Activated CD4-positive, alpha-beta memory T cell treated with anti-CD3 and anti-CD28 coated beads, Interleukin-2, amount 10 ng/mL, durations not matched to agents 7 days and 5 days (primary cell): Measurements from ENCODE around the gene ZSWIM5. TPM values are rescaled to one million over a fixed set of nuclear protein-coding genes. Genes with fewer than 3 reads are reported as not detected.
A peak's percentile ranks its signal among the peaks of the same experiment; 100 is the strongest.
"Not testable (repeated sequence)": the region's sequence is repeated elsewhere in the genome, so short reads cannot be mapped to it uniquely, and the experiment has no call there.

ENCODE experiments used
- CTCF ChIA-PET: fragments of 350-600 bp; sonication (Branson Sonifier 250); formaldehyde crosslinking; loops from one replicate; lab custom pipeline; 2021; ENCODE audit warnings: antibody characterized with exemption, inconsistent platforms; lab: Charles Lee
- POLR2A ChIA-PET: fragments of 350-600 bp; sonication (Branson Sonifier 250); formaldehyde crosslinking; loops from one replicate; lab custom pipeline; 2021; ENCODE audit warnings: antibody characterized with exemption; lab: Charles Lee
- DNase-seq: peaks from one replicate; pipeline ENCODE4 v3.0.0-alpha.2; 2020
- H3K27ac Mint-ChIP-seq: one replicate; pipeline ENCODE4 v1.8.0; 2021; ENCODE audit warnings: mild to moderate bottlenecking, mixed read lengths
- H3K27me3 Mint-ChIP-seq: one replicate; pipeline ENCODE4 v1.8.0; 2021; ENCODE audit warnings: mixed read lengths
- H3K36me3 Mint-ChIP-seq: one replicate; pipeline ENCODE4 v1.8.0; 2021; ENCODE audit warnings: low read depth, mixed read lengths
- H3K4me1 Mint-ChIP-seq: one replicate; pipeline ENCODE4 v1.8.0; 2021; ENCODE audit warnings: mixed read lengths
- H3K4me3 Mint-ChIP-seq: one replicate; pipeline ENCODE4 v1.8.0; 2021; ENCODE audit warnings: mild to moderate bottlenecking, mixed read lengths
- H3K9me3 Mint-ChIP-seq: one replicate; pipeline ENCODE4 v1.8.0; 2021; ENCODE audit warnings: mixed read lengths
- total RNA-seq, 2 experiments: library from RNA; stranded (reverse); gene quantifications; one replicate each; pipeline ENCODE4 v1.2.3, GENCODE V29; 2021

The ZSWIM5 gene
- total RNA-seq, 2 experiments from 2014 or later: 0.30 to 0.38 TPM

- H3K4me3 Mint-ChIP-seq, CTCF ChIA-PET, H3K4me1 Mint-ChIP-seq, POLR2A ChIA-PET, H3K27ac Mint-ChIP-seq, DNase-seq, H3K27me3 Mint-ChIP-seq, H3K9me3 Mint-ChIP-seq, H3K36me3 Mint-ChIP-seq: not testable (repeated sequence)
Measured at GRCh38 chr1:45094371-45094770, 112.0 kb downstream of the ZSWIM5 start.

- Mint-ChIP-seq H3K27ac (no peak overlapping the region), H3K36me3 (no peaks in the 10 kb centered on the region), H3K4me3 (no peak overlapping the region), H3K9me3 (no peaks in the 10 kb centered on the region), H3K4me1 (no peaks in the 10 kb centered on the region), H3K27me3 (peaks cover 2% of the 10 kb centered on the region)
- no peak for DNase-seq
- CTCF ChIA-PET: interaction anchor here (1.1 kb wide), 1 partner anchor 11 kb away, joined by 3 read pairs; no protein-coding TSS in a partner anchor
- POLR2A ChIA-PET: no interaction called here
Measured at GRCh38 chr1:45093334-45093733, 113.1 kb downstream of the ZSWIM5 start.

- no peaks in the 10 kb centered on the region for H3K27me3 Mint-ChIP-seq
- H3K4me1 Mint-ChIP-seq: no peaks in the 10 kb centered on the region
- DNase-seq: no peak
- H3K9me3 Mint-ChIP-seq: no peaks in the 10 kb centered on the region
- H3K4me3 Mint-ChIP-seq: no peak overlapping the region
- H3K27ac Mint-ChIP-seq: no peak overlapping the region
- CTCF ChIA-PET: no interaction called here
- H3K36me3 Mint-ChIP-seq: no peaks in the 10 kb centered on the region
- POLR2A ChIA-PET: no interaction called here
Measured at GRCh38 chr1:45089711-45090110, 116.7 kb downstream of the ZSWIM5 start.

GRCh38 chr1:45084562-45084961, 121.8 kb downstream of the ZSWIM5 start:
- no peak for DNase-seq
- no peaks in the 10 kb centered on the region for H3K27me3 Mint-ChIP-seq
- H3K4me3 Mint-ChIP-seq: no peak overlapping the region
- no peaks in the 10 kb centered on the region for H3K36me3 Mint-ChIP-seq
- ChIA-PET POLR2A (no interaction called here), CTCF (interaction anchor here (0.7 kb wide), 1 partner anchor 81 kb away, joined by 4 read pairs; no protein-coding TSS in a partner anchor)
- H3K27ac Mint-ChIP-seq: no peak overlapping the region
- no peaks in the 10 kb centered on the region for H3K4me1 Mint-ChIP-seq
- H3K9me3 Mint-ChIP-seq: no peaks in the 10 kb centered on the region

GRCh38 chr1:45079533-45079932, 126.9 kb downstream of the ZSWIM5 start:
- H3K27ac Mint-ChIP-seq: no peak overlapping the region
- ChIA-PET POLR2A (no interaction called here), CTCF (interaction anchor here (0.6 kb wide), 1 partner anchor 49 kb away, joined by 4 read pairs; no protein-coding TSS in a partner anchor)

GRCh38 chr1:45076959-45077358, 129.4 kb downstream of the ZSWIM5 start:
- H3K4me3 Mint-ChIP-seq, DNase-seq, CTCF ChIA-PET, POLR2A ChIA-PET, H3K4me1 Mint-ChIP-seq, H3K36me3 Mint-ChIP-seq, H3K27ac Mint-ChIP-seq, H3K9me3 Mint-ChIP-seq: not testable (repeated sequence)
- peaks cover 30% of the 10 kb centered on the region for H3K27me3 Mint-ChIP-seq

More at GRCh38 chr1:45079533-45079932, 126.9 kb downstream of the ZSWIM5 start:
- Mint-ChIP-seq H3K36me3 (no peaks in the 10 kb centered on the region), H3K4me3 (no peak overlapping the region), H3K4me1 (no peaks in the 10 kb centered on the region), H3K27me3 (peaks cover 21% of the 10 kb centered on the region), H3K9me3 (no peaks in the 10 kb centered on the region)
- no peak for DNase-seq

- DNase-seq: no peak
- Mint-ChIP-seq H3K27ac (no peak overlapping the region), H3K9me3 (peaks cover 4% of the 10 kb centered on the region), H3K27me3 (peaks cover 27% of the 10 kb centered on the region), H3K36me3 (no peaks in the 10 kb centered on the region), H3K4me1 (no peaks in the 10 kb centered on the region), H3K4me3 (no peak overlapping the region)
- CTCF ChIA-PET: interaction anchor here (1.0 kb wide), 1 partner anchor 17 kb away, joined by 3 read pairs; no protein-coding TSS in a partner anchor
- POLR2A ChIA-PET: no interaction called here
Measured at GRCh38 chr1:45071567-45071966, 134.8 kb downstream of the ZSWIM5 start.

- Mint-ChIP-seq H3K36me3 (no peaks in the 10 kb centered on the region), H3K9me3 (peaks cover 2% of the 10 kb centered on the region), H3K27me3 (peaks cover 3% of the 10 kb centered on the region), H3K4me1 (no peaks in the 10 kb centered on the region), H3K4me3 (no peak overlapping the region), H3K27ac (no peak overlapping the region)
- DNase-seq: no peak
- CTCF ChIA-PET: no interaction called here
- POLR2A ChIA-PET: no interaction called here
Measured at GRCh38 chr1:45067806-45068205, 138.6 kb downstream of the ZSWIM5 start.

- Mint-ChIP-seq H3K27me3 (no peaks in the 10 kb centered on the region), H3K9me3 (peaks cover 2% of the 10 kb centered on the region), H3K4me3 (no peak overlapping the region), H3K27ac (no peak overlapping the region), H3K4me1 (no peaks in the 10 kb centered on the region), H3K36me3 (no peaks in the 10 kb centered on the region)
- ChIA-PET POLR2A (no interaction called here), CTCF (no interaction called here)
- no peak for DNase-seq
Measured at GRCh38 chr1:45065083-45065482, 141.3 kb downstream of the ZSWIM5 start.

- H3K9me3 Mint-ChIP-seq, H3K4me1 Mint-ChIP-seq, H3K4me3 Mint-ChIP-seq, H3K27me3 Mint-ChIP-seq, H3K27ac Mint-ChIP-seq, H3K36me3 Mint-ChIP-seq, POLR2A ChIA-PET, CTCF ChIA-PET, DNase-seq: not testable (repeated sequence)
Measured at GRCh38 chr1:45062463-45062862, 143.9 kb downstream of the ZSWIM5 start.

- Mint-ChIP-seq H3K27ac (no peak overlapping the region), H3K9me3 (no peaks in the 10 kb centered on the region), H3K4me3 (no peak overlapping the region), H3K36me3 (no peaks in the 10 kb centered on the region), H3K27me3 (no peaks in the 10 kb centered on the region), H3K4me1 (no peaks in the 10 kb centered on the region)
- POLR2A ChIA-PET: no interaction called here
- no peak for DNase-seq
- CTCF ChIA-PET: no interaction called here
Measured at GRCh38 chr1:45059829-45060228, 146.6 kb downstream of the ZSWIM5 start.

- ChIA-PET CTCF (no interaction called here), POLR2A (no interaction called here)
- Mint-ChIP-seq H3K36me3 (no peaks in the 10 kb centered on the region), H3K4me3 (no peak overlapping the region), H3K27ac (no peak overlapping the region), H3K27me3 (peaks cover 1% of the 10 kb centered on the region), H3K9me3 (no peaks in the 10 kb centered on the region), H3K4me1 (no peaks in the 10 kb centered on the region)
- DNase-seq: no peak
Measured at GRCh38 chr1:45057542-45057941, 148.9 kb downstream of the ZSWIM5 start.

GRCh38 chr1:45051005-45051772, 155.2 kb downstream of the ZSWIM5 start:
- Mint-ChIP-seq H3K36me3 (no peaks in the 10 kb centered on the region), H3K27ac (no peak overlapping the region), H3K27me3 (peaks cover 1% of the 10 kb centered on the region), H3K4me1 (peaks cover 14% of the 10 kb centered on the region), H3K4me3 (peak overlapping the region; percentile 9), H3K9me3 (no peaks in the 10 kb centered on the region)
- ChIA-PET POLR2A (interaction anchor here (1.2 to 1.4 kb wide), 3 partner anchors 11 to 289 kb away, joined by 3 read pairs; partner anchors contain the start of genes EIF2B3 and MUTYH), CTCF (interaction anchor here (0.7 to 1.7 kb wide), 5 partner anchors 10 to 252 kb away, joined by 3 to 6 read pairs (median 4); no protein-coding TSS in a partner anchor)
- DNase-seq: no peak

GRCh38 chr1:45047032-45047431, 159.4 kb downstream of the ZSWIM5 start:
- Mint-ChIP-seq H3K27ac (no peak overlapping the region), H3K27me3 (no peaks in the 10 kb centered on the region), H3K36me3 (no peaks in the 10 kb centered on the region), H3K9me3 (no peaks in the 10 kb centered on the region), H3K4me1 (peaks cover 14% of the 10 kb centered on the region), H3K4me3 (no peak overlapping the region)
- no peak for DNase-seq
- POLR2A ChIA-PET: no interaction called here
- CTCF ChIA-PET: no interaction called here
